Upper lobe of left lung (tissue), 6 donors: Measurements from ENCODE around the gene UNC45A. TPM values are rescaled to one million over a fixed set of nuclear protein-coding genes. Genes with fewer than 3 reads are reported as not detected.

Experiments used
- ATAC-seq, 2 donors: fragments of 200-7000 bp; cut with Tn5 transposase; one replicate each; pipeline ENCODE4 v1.9.1; 2022; ENCODE audit warnings: mild to moderate bottlenecking in 2 of 2, moderate library complexity in 2 of 2; ENCODE audit not compliant: low FRiP score in 2 of 2
- DNase-seq, 2 donors: peaks; one replicate each; pipeline ENCODE4 v3.0.0-alpha.2; 2019 to 2020
- H3K27ac ChIP-seq, 4 donors: fragments of 200-600 bp; sonication (generic); one replicate each; pipeline ENCODE4 v1.5.1; 2016 to 2019
- H3K27me3 ChIP-seq, 4 donors: fragments of 200-600 bp; sonication (generic); one replicate each; pipeline ENCODE4 v1.5.1; 2017 to 2019
- H3K36me3 ChIP-seq, 4 donors: fragments of 200-600 bp; sonication (generic); one replicate each; pipeline ENCODE4 v1.5.1; 2016 to 2019
- H3K4me1 ChIP-seq, 4 donors: fragments of 200-600 bp; sonication (generic); one replicate each; pipeline ENCODE4 v1.5.1; 2018 to 2019
- H3K4me3 ChIP-seq, 4 donors: fragments of 200-600 bp; sonication (generic); one replicate each; pipeline ENCODE4 v1.5.1; 2017 to 2019; ENCODE audit warnings: mild to moderate bottlenecking in 2 of 4, moderate library complexity in 1 of 4
- H3K9me3 ChIP-seq, 4 donors: fragments of 200-600 bp; sonication (generic); one replicate each; pipeline ENCODE4 v1.5.1; 2018 to 2019
- EP300 ChIP-seq, 4 donors: sonication (generic); formaldehyde crosslinking; IDR thresholded peaks; one replicate each; pipeline ENCODE4 v1.5.1; 2017; ENCODE audit warnings: antibody characterized with exemption in 4 of 4, control low read depth in 2 of 4
- POLR2A ChIP-seq, 4 donors: fragments of 450-650 bp; IDR thresholded peaks; one replicate each; pipeline ENCODE4 v1.5.1; 2016 to 2017; ENCODE audit warnings: antibody characterized with exemption in 4 of 4, mild to moderate bottlenecking in 2 of 4
- POLR2AphosphoS5 ChIP-seq, 2 donors: sonication (generic); formaldehyde crosslinking; IDR thresholded peaks; one replicate each; pipeline ENCODE4 v1.5.1; 2017; ENCODE audit warnings: antibody characterized with exemption in 2 of 2
- WGBS, 2 donors: methylation state at CpG; one replicate each; pipeline ENCODE4 v1.1.5; 2017 to 2018; 5-methylcytosine and 5-hydroxymethylcytosine counted together
- total RNA-seq, 6 donors: library from RNA; depleted of rRNA in 4 of 6; stranded (reverse); fragments of >200 nt in 4 of 6; gene quantifications; one replicate each; pipeline versions ENCODE4 v1.1.0 to v1.2.1, GENCODE V29; 2016 to 2021
- TF ChIP-seq, protein P1 (sequence below), 6 experiments: fragments of 450-650 bp in 4 of 6; fragments of 200-600 bp in 2 of 6; sonication (generic) in 2 of 6; IDR thresholded peaks; one replicate each; pipeline ENCODE4 v1.5.1; 2016 to 2019; ENCODE audit warnings: antibody characterized with exemption in 6 of 6
- donor health status: DM: no; HTN: no; CAD: no; lungs with moderate emphysema.
- donor health status: DM: no; HTN: yes; CAD: no; lungs with severe emphysema.

Gene UNC45A
- total RNA-seq, 6 donors from 2014 or later: 40.7 to 108 (median 61.9) TPM

DNA sequence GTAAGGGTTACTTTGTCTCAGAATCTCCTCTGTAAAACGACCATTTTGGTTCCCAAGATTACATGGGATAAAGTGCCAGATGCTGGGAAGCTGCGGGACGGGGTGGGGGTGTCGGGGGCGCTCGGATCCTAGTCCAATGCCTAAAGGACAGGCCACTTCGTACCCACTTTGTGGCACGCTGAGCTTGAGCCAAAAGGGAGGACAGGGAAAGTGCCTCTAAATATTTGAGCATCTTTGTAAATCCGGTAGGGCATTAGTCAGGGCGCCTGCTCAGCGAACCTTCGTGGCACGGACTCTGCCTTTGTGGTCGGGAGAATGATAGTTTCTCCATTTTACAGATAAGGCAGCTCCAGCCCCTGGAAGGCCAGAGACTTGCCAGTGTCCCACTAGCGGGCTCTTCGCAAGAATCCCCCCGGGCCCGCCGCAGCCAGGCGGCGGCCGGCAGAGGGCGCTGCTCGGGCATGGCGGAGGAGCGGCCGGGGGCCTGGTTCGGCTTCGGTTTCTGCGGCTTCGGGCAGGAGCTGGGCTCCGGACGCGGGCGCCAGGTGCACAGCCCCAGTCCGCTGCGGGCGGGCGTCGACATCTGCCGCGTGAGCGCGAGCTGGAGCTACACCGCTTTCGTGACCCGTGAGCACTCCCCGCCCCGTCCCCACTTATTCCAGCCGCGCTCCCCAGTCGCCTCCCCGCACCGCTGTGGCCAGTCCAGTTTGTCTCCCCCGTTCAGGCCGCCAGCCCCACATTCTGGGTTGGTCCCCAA is 21.4 kb downstream of the UNC45A start:
- DNase-seq (peak; percentile 80 to 97), ATAC-seq (peak; percentile 30 to 77)
- 13 to 28% methylated on average over 23 to 44 of the region's 56 CpGs for WGBS, 2 donors
- peak overlapping the region in 2 of 4 donors; percentile 43 to 49 for H3K27ac ChIP-seq
- peaks cover 23 to 35% (median 25%) of the 10 kb centered on the region in 4 donors for H3K4me1 ChIP-seq
- H3K4me3 ChIP-seq: peak overlapping the region; percentile 40 to 69 (median 56)
- no peaks in the 10 kb centered on the region for H3K9me3 ChIP-seq
- peaks cover 0 to 41% (median 27%) of the 10 kb centered on the region in 4 donors for H3K36me3 ChIP-seq
- H3K27me3 ChIP-seq: no peaks in the 10 kb centered on the region
- TF ChIP-seq EP300 (IDR thresholded peaks at IDR 0.05) (no peak), POLR2A (IDR thresholded peaks at IDR 0.05) (no peak), POLR2AphosphoS5 (IDR thresholded peaks at IDR 0.05) (peak in 1 of 2 donors; percentile 5)
- TF ChIP-seq, protein P1, sequence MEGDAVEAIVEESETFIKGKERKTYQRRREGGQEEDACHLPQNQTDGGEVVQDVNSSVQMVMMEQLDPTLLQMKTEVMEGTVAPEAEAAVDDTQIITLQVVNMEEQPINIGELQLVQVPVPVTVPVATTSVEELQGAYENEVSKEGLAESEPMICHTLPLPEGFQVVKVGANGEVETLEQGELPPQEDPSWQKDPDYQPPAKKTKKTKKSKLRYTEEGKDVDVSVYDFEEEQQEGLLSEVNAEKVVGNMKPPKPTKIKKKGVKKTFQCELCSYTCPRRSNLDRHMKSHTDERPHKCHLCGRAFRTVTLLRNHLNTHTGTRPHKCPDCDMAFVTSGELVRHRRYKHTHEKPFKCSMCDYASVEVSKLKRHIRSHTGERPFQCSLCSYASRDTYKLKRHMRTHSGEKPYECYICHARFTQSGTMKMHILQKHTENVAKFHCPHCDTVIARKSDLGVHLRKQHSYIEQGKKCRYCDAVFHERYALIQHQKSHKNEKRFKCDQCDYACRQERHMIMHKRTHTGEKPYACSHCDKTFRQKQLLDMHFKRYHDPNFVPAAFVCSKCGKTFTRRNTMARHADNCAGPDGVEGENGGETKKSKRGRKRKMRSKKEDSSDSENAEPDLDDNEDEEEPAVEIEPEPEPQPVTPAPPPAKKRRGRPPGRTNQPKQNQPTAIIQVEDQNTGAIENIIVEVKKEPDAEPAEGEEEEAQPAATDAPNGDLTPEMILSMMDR (IDR thresholded peaks at IDR 0.05): peak; percentile 89 to 98 (median 92)

- H3K27ac ChIP-seq: peak overlapping the region in 2 of 4 donors; percentile 43 to 49
- H3K9me3 ChIP-seq: no peaks in the 10 kb centered on the region
- H3K27me3 ChIP-seq: no peaks in the 10 kb centered on the region
- TF ChIP-seq EP300 (IDR thresholded peaks at IDR 0.05): no peak
- no peak for TF ChIP-seq POLR2A (IDR thresholded peaks at IDR 0.05)
- TF ChIP-seq, protein P1 (IDR thresholded peaks at IDR 0.05): no peak
- TF ChIP-seq POLR2AphosphoS5 (IDR thresholded peaks at IDR 0.05): no peak
- H3K36me3 ChIP-seq: peaks cover 0 to 41% (median 27%) of the 10 kb centered on the region in 4 donors
- peak overlapping the region; percentile 40 to 69 (median 56) for H3K4me3 ChIP-seq
- WGBS, 2 donors: 38 to 47% methylated on average over 21 to 43 of the region's 63 CpGs
- H3K4me1 ChIP-seq: peaks cover 23 to 35% (median 25%) of the 10 kb centered on the region in 4 donors
- ATAC-seq (peak in 1 of 2 donors; percentile 22), DNase-seq (peak in 1 of 2 donors; percentile 90)
These were observed 22.1 kb downstream of the UNC45A start for GRCh38 chr15:90957031-90957790.

GRCh38 chr15:90957791-90958190 is 22.7 kb downstream of the UNC45A start:
- Histone ChIP-seq H3K27ac (no peak overlapping the region), H3K4me1 (peaks cover 23 to 35% (median 25%) of the 10 kb centered on the region in 4 donors), H3K4me3 (peak overlapping the region in 2 of 4 donors; percentile 61 to 69), H3K9me3 (no peaks in the 10 kb centered on the region), H3K27me3 (no peaks in the 10 kb centered on the region), H3K36me3 (peaks cover 0 to 39% (median 23%) of the 10 kb centered on the region in 4 donors)
- 87 to 90% methylated on average over 6 of the region's 6 CpGs for WGBS, 2 donors
- TF ChIP-seq, protein P1 (IDR thresholded peaks at IDR 0.05): no peak
- TF ChIP-seq POLR2AphosphoS5 (IDR thresholded peaks at IDR 0.05): no peak
- no peak for TF ChIP-seq EP300 (IDR thresholded peaks at IDR 0.05)
- no peak for TF ChIP-seq POLR2A (IDR thresholded peaks at IDR 0.05)
- no peak for ATAC-seq
- DNase-seq: no peak

DNA sequence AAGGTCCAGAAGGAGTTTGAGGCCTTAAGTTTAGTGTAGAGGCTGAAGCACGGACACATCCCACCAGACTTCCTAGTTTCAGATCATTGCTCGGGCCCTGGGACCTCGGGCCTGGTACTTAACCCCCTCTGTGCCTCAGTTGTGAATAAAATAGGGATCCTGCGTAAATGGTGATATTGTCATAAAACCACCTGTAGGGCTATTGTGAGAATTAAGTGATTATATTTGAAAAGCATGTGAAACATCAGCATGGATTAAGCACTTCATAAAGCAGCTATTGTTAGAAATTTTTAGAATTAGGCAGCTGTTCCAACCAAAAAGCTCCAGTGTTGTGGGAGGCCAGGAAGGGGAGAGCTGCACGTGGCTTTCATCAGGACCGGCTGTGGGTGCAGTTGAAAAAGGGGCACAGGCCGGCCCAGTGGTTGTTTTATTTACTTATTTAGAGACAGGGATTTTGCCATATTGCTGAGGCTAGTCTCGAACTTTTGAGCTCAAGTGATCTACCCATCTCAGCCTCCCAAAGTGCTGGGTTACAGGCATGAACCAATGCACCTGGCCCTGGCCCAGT is 24.0 kb downstream of the UNC45A start:
- no peak overlapping the region for H3K27ac ChIP-seq
- H3K4me3 ChIP-seq: no peak overlapping the region
- ATAC-seq (no peak), DNase-seq (no peak)
- H3K4me1 ChIP-seq: peaks cover 23 to 35% (median 25%) of the 10 kb centered on the region in 4 donors
- 86 to 92% methylated on average over 8 of the region's 8 CpGs for WGBS, 2 donors
- TF ChIP-seq, protein P1 (IDR thresholded peaks at IDR 0.05): no peak
- TF ChIP-seq POLR2A (IDR thresholded peaks at IDR 0.05) (no peak), POLR2AphosphoS5 (IDR thresholded peaks at IDR 0.05) (no peak), EP300 (IDR thresholded peaks at IDR 0.05) (no peak)
- H3K36me3 ChIP-seq: peaks cover 0 to 28% (median 16%) of the 10 kb centered on the region in 4 donors
- no peaks in the 10 kb centered on the region for H3K9me3 ChIP-seq
- no peaks in the 10 kb centered on the region for H3K27me3 ChIP-seq
